CD4-positive, alpha-beta T cell treated with Interleukin-1 beta for 1 hour (primary cell): ENCODE results near the gene IRF4.

Experiments used
- DNase-seq, 2 donors: peaks; one replicate each; pipeline ENCODE4 v3.0.0-alpha.2; 2020 to 2022

IRF4 gene

DNA sequence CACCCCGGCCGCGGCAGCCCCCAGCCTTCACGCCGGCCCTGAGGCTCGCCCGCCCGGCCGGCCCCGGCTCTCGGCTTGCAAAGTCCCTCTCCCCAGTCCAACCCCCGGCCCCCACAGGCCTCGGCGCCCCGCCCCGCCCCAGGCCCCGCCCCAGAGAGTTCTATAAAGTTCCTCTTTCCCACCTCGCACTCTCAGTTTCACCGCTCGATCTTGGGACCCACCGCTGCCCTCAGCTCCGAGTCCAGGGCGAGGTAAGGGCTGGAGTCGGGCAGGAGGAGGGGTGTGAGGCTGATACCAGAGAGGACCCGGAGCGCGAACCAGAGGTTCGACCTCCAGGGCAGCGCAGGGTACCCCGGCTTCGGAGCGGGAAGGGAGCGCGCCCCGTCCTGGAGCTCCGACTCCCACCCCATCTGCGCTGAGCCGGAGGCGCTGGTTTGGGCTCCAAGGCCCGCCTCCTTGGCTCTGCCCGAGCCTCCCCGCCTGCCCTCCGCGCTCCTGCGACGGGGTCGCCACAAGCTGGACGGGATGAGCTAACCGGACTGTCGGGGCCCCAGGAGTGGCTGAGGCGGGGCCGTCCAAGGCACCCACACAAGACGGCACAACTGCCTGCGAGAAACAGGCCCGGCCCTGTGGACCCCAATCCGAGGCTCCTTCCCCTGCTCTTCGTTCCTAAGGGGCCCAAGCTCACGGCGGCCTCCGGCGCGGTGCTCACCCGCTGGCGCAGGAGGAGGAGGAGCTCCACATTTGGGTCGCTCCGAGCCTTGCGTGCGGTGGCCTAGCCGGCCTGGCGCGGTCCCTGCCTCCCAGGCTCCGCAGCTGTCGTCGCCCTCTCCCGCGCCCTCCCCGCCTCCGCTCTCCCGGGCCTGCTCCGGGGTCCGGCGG lies at the start of gene IRF4:
Gene IRF4, plus strand, starts transcription at position 194 of the 882 bp plus-strand sequence. CDS start 1,401 bp downstream, outside the sequence.
- peak; percentile 53 to 63 for DNase-seq

GRCh38 chr6:341914-342831 lies 49.4 kb upstream of the IRF4 start:
- DNase-seq: no peak

GRCh38 chr6:342832-343179 lies 48.7 kb upstream of the IRF4 start:
- no peak for DNase-seq

DNA sequence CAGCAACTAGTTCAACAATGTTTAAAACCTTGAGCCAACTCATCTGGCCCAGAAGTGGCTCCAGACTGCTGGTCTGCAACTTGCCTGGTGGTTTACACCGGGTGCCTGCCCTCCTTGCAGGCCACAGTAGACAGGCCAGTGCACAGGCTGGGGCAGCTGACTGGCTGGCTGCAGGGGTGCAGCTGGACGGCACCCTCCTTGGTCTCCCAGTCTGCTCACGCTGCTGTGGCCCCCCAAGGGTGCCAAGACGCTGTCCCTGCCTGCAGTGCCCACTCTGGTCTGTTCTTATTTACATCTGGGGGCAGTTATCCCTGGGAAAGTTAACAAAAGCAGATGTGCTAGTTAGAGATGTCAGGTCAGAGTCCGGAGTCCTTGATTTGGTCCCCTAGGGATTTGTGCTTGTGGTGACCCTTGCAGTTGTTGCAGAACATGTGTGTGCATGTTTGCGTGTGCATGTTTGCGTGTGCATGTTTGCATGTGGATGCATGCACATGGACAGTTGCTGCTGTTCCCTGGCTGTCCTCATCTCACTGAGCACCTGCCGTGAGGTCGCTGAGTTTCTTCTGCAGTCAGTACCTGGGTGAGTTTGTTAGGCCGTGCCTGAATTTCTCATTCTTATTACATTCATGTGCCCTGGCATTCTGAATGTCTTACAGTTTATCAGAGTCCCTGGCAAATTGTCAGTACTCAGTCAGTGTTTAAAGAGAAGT lies 48.2 kb upstream of the IRF4 start:
- no peak for DNase-seq

- DNase-seq: no peak
Measured at GRCh38 chr6:343960-344815, 47.4 kb upstream of the IRF4 start.

GRCh38 chr6:344816-345340 lies 46.7 kb upstream of the IRF4 start:
- DNase-seq: no peak

GRCh38 chr6:345747-346385 lies 45.7 kb upstream of the IRF4 start:
- DNase-seq: no peak

DNA sequence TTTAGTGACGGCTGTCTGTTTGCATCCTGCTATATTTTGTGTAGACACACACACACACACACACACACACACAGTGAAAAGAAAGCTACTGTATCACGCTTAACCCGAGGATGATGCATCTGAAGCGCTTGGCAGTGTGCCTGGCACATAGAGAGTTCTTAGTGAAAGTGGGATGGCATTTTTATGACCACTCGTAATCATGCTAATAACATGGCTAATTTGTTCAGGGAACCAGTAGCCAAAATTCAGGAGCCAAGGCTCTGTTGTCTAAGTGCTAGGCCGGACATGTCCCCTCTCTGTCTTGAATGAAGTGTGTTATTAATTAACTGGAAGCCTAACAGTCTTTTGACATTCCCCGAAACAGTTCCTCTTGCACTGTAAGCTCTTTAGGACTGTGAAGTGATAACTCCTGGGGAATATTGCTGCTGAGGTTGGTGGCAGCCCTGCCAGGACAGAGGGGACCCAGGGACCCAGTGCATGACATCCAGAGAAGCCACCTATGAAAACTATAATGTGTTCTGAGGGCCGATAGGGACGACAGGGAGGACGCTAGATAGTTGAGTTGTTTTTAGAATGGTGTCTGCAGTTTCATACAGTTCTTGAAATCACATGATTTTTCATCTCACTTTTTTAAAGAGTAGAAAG lies 45.0 kb upstream of the IRF4 start:
- DNase-seq: no peak

DNA sequence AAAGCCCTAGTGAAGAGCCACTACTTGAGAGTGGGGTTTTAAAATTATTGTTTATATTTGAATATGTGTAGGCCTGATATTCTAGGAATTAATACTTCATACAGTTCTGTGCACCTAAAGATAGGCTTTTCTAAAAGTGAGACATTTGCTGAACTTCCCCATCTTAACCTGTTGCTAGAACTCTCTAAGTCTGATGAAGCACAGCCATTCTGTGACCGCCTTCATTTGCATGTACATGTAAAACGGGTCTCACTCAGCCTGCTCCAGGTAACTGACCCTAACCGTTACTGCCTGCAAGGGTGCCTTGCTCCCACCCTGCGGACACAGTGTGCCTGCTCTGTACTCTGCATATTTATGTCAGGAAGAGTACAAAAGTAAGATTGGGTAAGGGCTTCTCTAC lies 44.3 kb upstream of the IRF4 start:
- peak in 1 of 2 donors; percentile 28 for DNase-seq

DNA sequence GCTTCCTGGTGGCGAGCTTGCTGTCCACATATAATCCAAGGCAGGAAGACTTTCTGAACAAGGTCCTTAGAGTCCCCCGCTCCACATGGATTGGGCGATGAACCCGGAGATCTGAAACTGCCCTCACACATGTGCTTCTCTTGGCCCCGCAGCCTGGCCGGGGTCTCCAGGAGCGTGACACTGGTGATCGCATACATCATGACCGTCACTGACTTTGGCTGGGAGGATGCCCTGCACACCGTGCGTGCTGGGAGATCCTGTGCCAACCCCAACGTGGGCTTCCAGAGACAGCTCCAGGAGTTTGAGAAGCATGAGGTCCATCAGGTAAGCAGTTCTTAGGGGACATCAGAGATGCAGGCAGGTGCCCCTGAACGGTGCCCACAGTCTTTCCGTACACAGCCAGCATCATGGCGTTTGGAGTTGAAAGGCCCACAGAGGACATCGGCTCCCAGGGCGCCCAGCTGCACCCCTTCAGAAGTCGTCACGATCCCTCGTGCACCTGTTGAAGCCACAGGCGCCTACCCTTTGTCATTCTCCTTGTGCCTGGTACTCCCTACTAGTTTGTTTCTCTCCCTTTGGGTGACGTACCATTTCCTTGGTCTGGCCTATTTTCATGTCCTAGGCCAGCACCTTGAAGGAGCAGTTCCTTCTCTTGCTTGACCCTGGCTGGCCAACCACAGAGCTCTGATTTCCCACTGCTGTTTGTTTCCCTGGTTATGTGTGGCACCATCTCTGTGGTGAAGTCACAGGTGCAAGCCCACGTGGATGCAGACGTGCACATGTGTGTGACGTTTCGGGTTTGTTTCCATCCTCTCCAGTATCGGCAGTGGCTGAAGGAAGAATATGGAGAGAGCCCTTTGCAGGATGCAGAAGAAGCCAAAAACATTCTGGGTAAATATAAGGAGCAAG lies 43.3 kb upstream of the IRF4 start:
- no peak for DNase-seq

DNA sequence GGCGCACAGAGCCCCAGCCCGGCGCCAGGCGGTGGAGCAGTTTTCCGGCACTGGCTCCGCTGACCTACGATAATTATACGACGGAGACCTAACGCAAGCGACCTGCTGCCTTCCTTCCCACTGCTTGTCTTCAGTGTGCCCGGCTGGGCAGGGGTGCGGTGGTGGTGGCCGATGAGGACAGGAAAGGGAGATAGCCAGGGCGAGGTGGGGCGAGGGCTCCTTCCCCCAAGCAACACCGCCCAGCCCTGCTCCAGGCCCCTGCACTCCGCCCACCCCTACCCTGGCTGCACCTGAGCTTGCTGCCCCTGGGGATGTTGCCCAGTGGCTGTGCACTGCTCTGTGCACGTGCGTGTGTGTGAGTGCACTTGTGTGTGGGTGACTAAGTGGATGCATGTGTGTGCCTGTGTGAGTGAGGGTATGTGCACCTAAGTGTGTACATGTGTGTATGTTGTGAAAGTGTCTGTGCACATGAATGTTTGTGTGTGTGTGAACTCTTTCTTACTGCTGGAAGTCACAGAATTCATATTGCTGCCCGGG lies 42.6 kb upstream of the IRF4 start:
- no peak for DNase-seq

- DNase-seq: no peak
Measured at GRCh38 chr6:349491-349921, 42.0 kb upstream of the IRF4 start.

- no peak for DNase-seq
Measured at GRCh38 chr6:350371-350770, 41.2 kb upstream of the IRF4 start.

GRCh38 chr6:351011-351866 lies 40.3 kb upstream of the IRF4 start:
- no peak for DNase-seq

GRCh38 chr6:351867-352289 lies 39.7 kb upstream of the IRF4 start:
- no peak for DNase-seq

- no peak for DNase-seq
Measured at GRCh38 chr6:352474-352873, 39.1 kb upstream of the IRF4 start.

- no peak for DNase-seq
Measured at GRCh38 chr6:352896-353470, 38.6 kb upstream of the IRF4 start.
